Measurements from ENCODE around the gene FNDC3B. TPM values are rescaled to one million over a fixed set of nuclear protein-coding genes. Genes with fewer than 3 reads are reported as not detected.

The FNDC3B gene
- total RNA-seq, 1 donor from 2014 or later: 29.5 TPM

- peaks cover 8% of the 10 kb centered on the region for H3K4me1 Mint-ChIP-seq
These were observed 224.6 kb downstream of the FNDC3B start for GRCh38 chr3:172263781-172264486.

GRCh38 chr3:172266103-172266502 is 226.7 kb downstream of the FNDC3B start:
- Mint-ChIP-seq H3K27ac (no peak overlapping the region), H3K4me3 (no peak overlapping the region), H3K36me3 (peaks cover 32% of the 10 kb centered on the region), H3K9me3 (no peaks in the 10 kb centered on the region), H3K4me1 (no peaks in the 10 kb centered on the region), H3K27me3 (ENCODE audit: insufficient read depth, low read depth) (no peaks in the 10 kb centered on the region)
- Histone ChIP-seq H3K9me3 (ENCODE audit: low read depth) (no peaks in the 10 kb centered on the region), H3K36me3 (no peaks in the 10 kb centered on the region), H2AFZ (replicated peaks) (no peak overlapping the region), H4K20me1 (ENCODE audit: low read depth) (no peaks in the 10 kb centered on the region), H3K27me3 (no peaks in the 10 kb centered on the region), H3K27ac (no peak overlapping the region), H3F3A (ENCODE audit: low read depth) (no peaks in the 10 kb centered on the region), H3K4me1 (peaks cover 7% of the 10 kb centered on the region), H3K79me2 (ENCODE audit: low read depth) (no peaks in the 10 kb centered on the region), H3K9ac (no peak overlapping the region), H3K4me3 (no peak overlapping the region), H3K4me2 (no peak overlapping the region)
- TF ChIP-seq, protein P1, sequence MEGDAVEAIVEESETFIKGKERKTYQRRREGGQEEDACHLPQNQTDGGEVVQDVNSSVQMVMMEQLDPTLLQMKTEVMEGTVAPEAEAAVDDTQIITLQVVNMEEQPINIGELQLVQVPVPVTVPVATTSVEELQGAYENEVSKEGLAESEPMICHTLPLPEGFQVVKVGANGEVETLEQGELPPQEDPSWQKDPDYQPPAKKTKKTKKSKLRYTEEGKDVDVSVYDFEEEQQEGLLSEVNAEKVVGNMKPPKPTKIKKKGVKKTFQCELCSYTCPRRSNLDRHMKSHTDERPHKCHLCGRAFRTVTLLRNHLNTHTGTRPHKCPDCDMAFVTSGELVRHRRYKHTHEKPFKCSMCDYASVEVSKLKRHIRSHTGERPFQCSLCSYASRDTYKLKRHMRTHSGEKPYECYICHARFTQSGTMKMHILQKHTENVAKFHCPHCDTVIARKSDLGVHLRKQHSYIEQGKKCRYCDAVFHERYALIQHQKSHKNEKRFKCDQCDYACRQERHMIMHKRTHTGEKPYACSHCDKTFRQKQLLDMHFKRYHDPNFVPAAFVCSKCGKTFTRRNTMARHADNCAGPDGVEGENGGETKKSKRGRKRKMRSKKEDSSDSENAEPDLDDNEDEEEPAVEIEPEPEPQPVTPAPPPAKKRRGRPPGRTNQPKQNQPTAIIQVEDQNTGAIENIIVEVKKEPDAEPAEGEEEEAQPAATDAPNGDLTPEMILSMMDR (IDR thresholded peaks at IDR 0.05): no peak
- TF ChIP-seq EZH2phosphoT487 (IDR thresholded peaks at IDR 0.05): no peak
- no peak for TF ChIP-seq EZH2 (IDR thresholded peaks at IDR 0.05)
- DNase-seq (ENCODE audit: low spot score): no peak

More at GRCh38 chr3:172263781-172264486, 224.6 kb downstream of the FNDC3B start:
- H4K20me1 ChIP-seq (ENCODE audit: low read depth): peaks cover 1% of the 10 kb centered on the region
- Mint-ChIP-seq H3K27me3 (ENCODE audit: insufficient read depth, low read depth) (no peaks in the 10 kb centered on the region), H3K4me3 (no peak overlapping the region), H3K27ac (no peak overlapping the region), H3K36me3 (peaks cover 27% of the 10 kb centered on the region), H3K9me3 (no peaks in the 10 kb centered on the region)
- no peak overlapping the region for H3K27ac ChIP-seq
- no peaks in the 10 kb centered on the region for H3K79me2 ChIP-seq (ENCODE audit: low read depth)
- H2AFZ ChIP-seq (replicated peaks): no peak overlapping the region
- TF ChIP-seq EZH2 (IDR thresholded peaks at IDR 0.05) (no peak), EZH2phosphoT487 (IDR thresholded peaks at IDR 0.05) (no peak)
- TF ChIP-seq, protein P1 (IDR thresholded peaks at IDR 0.05): no peak
- H3K36me3 ChIP-seq: no peaks in the 10 kb centered on the region
- H3K4me3 ChIP-seq: no peak overlapping the region
- DNase-seq (ENCODE audit: low spot score): no peak
- H3K9me3 ChIP-seq (ENCODE audit: low read depth): no peaks in the 10 kb centered on the region
- peaks cover 12% of the 10 kb centered on the region for H3K4me1 ChIP-seq
- H3K4me2 ChIP-seq: no peak overlapping the region
- H3F3A ChIP-seq (ENCODE audit: low read depth): no peaks in the 10 kb centered on the region
- H3K27me3 ChIP-seq: no peaks in the 10 kb centered on the region
- no peak overlapping the region for H3K9ac ChIP-seq

- TF ChIP-seq EZH2 (IDR thresholded peaks at IDR 0.05): no peak
- TF ChIP-seq EZH2phosphoT487 (IDR thresholded peaks at IDR 0.05): no peak
- TF ChIP-seq, protein P1 (IDR thresholded peaks at IDR 0.05): no peak
- Mint-ChIP-seq H3K9me3 (no peaks in the 10 kb centered on the region), H3K36me3 (peaks cover 38% of the 10 kb centered on the region), H3K4me1 (peaks cover 5% of the 10 kb centered on the region), H3K27me3 (ENCODE audit: insufficient read depth, low read depth) (no peaks in the 10 kb centered on the region), H3K27ac (no peak overlapping the region), H3K4me3 (no peak overlapping the region)
- Histone ChIP-seq H3F3A (ENCODE audit: low read depth) (no peaks in the 10 kb centered on the region), H2AFZ (replicated peaks) (no peak overlapping the region), H3K4me1 (no peaks in the 10 kb centered on the region), H3K36me3 (no peaks in the 10 kb centered on the region), H4K20me1 (ENCODE audit: low read depth) (no peaks in the 10 kb centered on the region), H3K27me3 (no peaks in the 10 kb centered on the region), H3K27ac (no peak overlapping the region), H3K79me2 (ENCODE audit: low read depth) (no peaks in the 10 kb centered on the region), H3K9me3 (ENCODE audit: low read depth) (no peaks in the 10 kb centered on the region), H3K4me3 (no peak overlapping the region), H3K9ac (no peak overlapping the region), H3K4me2 (no peak overlapping the region)
- no peak for DNase-seq (ENCODE audit: low spot score)
These were observed 229.0 kb downstream of the FNDC3B start for GRCh38 chr3:172268425-172268824.

Measured in neural progenitor cell (in vitro differentiated cells).